AG20443 (cell line): Measurements from ENCODE around the gene LATS1.
"Not testable (repeated sequence)": the region's sequence is repeated elsewhere in the genome, so short reads cannot be mapped to it uniquely, and the experiment has no call there.

Experiments used
- DNase-seq: peaks from one replicate; pipeline ENCODE4 v3.0.0; 2012; ENCODE audit warnings: low spot score, mixed read lengths

The LATS1 gene

DNA sequence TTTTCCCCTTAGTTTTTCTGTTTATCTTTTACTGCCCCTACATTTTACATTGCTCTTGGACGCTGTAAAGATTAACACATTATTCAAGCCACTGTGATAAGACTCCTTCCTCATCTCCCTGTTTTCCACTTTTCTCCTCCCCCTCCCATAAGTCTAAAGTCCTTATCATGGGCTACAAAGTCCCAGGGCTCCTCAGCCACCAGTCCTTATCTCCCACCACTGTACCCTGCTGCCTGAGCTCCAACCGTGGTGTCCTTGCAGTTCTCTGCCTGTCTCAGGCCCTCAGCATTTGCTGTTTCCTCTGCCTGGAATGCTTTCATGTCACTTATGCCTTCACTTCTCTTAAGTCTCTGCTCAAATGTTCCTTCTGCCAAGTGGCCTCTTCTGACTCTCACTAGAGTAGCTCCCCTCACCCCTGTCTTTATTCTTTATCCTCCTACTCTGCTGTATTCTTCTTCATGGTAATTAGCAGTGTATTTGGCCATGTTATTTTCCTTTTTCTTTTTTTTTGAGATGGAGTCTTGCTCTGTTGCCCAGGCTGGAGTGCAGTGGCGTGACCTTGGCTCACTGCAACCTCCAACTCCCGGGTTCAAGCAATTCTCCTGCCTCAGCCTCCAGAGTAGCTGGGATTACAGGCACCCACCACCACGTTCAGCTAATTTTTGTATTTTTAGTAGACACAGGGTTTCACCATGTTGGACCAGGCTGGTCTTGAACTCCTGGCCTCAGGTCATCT is 10.8 kb upstream of the LATS1 start:
- DNase-seq = no peak

DNA sequence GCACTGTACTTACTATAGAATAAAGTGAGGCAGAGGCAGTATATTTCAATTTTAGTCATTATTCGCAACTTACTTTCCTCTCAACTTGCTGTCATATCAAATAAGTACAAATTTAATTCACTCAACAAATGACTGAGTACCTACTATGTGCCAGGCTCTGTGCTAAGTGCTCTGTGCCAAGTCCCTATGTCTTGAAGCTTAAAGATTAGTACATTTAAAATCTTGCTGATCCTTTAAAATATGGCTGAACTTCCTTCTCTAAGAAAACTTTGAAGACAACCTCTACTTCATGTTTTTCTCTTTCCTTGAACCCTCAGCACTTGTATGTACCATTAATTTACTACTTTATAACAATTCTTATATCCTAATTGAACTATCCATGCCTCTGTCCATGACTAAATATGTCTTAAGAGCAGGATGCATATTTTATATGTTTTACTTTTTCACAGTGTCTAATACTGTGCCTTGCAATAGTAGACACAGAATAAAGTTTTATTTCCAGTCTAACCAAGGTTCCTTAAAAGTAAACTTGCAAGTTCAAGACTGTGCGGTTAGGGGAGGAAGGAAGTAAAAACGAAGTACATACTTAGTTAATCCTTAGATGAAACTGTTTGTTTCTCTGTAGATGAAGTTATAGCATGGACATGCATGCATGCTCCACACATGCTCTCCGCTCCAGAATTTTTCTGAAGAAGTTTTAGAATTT is 10.0 kb upstream of the LATS1 start:
- no peak for DNase-seq

DNA sequence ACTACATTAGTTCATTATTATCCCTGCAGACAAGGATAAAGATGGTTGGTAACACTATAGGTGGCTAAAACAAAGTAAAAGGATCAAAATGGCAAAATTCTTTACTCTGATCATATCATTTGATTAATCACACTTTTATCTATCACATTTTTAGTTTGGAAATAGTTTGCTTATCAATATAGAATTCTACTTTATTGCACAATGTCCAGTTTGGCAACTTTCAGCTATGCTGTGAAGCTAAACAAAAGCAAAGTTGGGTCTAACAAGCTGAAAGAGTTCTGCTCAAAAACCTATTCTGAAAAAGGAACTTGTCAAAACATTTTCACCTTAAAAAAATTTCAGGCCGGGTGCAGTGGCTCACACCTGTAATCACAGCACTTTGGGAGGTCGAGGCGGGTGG is 7.9 kb upstream of the LATS1 start:
- DNase-seq = no peak

DNA sequence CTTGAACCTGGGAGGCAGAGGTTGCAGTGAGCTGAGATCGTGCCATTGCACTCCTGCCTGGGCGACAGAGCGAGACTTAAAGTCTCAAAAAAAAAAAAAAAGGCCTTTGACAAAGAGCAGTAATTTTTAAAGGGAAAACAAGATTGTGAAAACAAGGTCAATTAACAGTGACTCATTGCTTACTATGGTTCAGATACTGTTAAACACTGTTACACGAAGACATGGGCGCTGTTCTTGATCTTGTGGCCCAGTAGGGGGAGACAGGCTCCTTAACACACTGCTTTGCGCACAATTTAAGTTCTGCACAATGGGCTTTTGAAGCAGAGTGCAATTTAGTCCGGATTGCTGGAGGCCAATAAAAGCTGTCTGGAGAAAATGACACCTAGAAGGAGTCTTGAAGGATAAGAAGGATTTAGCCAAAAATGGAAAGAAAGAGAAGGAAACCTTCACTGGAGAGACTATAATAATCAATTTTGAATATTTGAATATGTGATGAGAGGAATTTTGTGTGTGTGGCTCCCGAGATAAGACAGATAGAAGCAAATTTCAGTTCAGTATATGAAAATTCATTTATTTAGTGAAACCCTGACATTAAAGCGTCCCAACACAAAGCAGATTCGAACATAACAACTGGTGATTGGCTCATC is 6.0 kb upstream of the LATS1 start:
- peak; percentile 82 for DNase-seq

DNA sequence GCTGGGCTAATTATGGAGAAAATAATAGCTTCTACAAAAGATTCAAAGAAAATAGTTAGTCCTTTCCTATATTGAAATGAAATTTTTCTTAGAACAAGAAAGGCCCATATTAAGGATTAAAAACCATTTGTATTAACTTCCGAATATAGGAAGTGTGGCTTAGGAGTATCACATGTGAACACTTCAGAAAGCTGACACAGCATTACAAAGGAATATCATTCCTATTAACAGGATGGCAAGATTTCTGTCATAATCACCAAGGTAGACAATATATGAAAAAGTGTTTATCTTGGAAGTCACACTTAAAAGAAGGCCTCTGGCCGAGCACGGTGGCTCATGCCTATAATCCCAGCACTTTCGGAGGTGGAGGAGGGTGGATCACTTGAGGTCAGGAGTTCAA is 5.4 kb upstream of the LATS1 start:
- DNase-seq = no peak

DNA sequence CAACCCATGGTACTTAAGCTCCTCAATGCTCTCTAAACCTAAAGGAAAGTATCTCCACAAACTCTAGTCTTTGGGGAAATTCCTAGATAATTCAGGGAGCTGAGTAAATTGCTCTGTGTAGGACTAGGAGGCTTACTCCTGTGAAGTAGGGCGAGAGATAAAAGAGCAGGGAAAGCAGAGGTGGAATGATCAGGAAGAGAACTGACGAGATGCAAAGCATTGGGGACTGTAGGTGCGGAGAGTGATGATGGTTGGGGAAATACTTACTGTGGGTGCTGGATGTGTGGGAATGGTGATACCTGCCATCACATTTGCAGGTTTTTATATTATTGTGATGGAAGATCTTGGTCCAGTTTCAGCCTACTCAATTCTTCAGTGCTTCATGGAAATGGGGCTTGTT is 1.6 kb upstream of the LATS1 start:
- no peak for DNase-seq

DNA sequence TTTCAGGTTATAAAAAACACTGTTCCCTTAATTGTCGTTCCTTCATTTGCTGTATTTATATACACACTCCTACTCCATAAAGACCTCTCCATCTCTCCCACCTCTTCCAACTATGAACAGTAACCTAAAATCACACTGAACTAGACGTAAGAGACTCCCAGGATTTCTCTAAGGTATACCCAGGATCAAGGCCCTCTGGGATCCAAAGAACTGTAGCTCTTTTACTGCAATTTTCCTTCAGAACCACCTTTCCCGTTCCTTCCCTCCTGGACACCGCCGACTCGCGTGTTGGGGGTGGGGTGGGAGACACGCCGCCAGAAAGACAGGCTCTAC is 680 bp downstream of the LATS1 start:
- DNase-seq = no peak

DNA sequence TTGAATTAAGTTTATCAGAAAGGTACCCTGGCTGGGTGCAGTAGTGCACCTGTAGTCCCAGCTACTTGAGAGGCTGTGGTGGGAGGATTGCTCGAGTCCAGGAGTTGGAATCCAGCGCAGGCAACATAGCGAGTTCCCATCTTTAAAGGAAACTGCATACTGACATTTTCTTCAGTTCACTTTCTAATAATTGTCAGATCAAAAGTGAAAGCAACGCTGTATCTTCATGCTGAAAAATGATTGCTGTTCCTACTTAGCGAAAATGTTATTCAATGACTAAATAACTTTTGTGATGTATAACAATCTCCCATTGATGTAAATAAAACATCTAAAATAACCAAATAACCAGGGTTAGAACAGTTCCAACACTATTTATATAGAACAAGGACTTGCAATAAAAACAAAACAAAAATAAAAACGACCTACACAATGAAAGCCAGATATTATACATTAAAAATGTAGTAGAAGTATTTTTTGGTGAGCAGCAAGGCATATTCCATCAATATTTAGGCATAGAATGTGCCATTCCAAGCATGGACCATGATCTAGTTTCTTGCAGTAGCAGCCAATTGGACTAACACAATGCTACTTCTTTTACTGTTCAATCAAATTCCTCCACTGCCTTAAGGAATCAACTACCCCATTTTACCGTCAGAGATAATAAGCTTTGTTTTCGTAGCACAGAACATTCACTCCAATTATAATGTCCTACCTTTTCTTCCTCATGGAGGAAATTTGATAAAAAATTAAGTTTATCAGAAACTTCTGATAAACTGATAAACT is 1.5 kb downstream of the LATS1 start:
- peak; percentile 20 for DNase-seq

DNA sequence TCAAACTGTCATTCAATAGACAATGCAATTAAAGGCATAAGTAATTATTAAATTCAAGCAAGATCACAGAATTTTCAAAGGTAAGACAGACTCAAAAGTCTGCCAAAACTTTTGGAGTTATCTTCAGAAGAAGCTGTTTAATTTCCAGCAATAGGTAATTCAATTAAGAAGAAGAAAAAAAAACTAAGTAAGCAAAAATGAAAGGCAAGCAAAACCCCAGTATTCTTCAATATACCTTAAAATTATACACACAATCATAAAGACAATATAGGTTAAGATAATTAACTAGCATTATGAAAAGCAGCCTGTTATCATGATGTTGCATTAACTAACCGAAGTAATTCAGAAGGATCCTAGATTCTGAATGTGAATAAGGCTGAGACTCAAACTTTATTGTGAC is 3.5 kb downstream of the LATS1 start:
- no peak for DNase-seq

DNA sequence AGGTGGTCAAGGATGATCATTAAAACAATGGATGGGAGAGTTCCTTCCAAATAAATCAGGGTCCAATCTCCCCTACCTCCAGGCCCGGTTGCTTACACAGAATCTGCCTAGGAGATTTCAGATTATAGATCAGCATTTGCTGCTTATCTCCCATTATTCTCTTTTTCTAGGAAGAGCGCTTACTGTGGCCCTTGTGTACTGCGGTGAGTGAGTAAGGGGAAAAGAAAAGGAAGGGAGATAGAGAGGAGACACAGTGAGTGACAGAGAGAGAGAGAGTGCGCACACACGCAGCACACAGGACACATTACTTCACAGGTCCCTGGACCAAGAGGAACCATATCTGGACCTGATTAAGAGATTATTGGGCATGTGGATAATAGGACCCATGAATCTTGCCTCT is 6.2 kb downstream of the LATS1 start:
- no peak for DNase-seq

DNA sequence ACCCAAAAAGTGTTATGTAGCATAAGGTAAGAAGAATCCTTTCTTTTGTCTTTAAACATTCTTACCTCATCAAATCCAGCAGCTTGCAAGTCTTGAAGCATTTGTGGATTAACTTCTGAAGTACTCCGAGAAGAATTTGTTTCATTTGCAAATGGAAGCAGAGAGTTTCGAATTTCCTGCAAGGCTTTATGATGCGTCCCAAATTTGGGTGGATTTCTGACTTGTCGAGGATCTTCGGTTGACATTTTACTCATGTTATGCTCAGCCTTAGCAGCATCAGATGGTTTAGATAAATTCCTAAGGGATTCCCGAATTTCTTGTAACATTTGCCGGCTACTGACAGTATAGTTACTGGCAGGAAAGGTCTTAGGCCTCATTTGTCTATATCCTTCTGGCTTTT is 16.2 kb downstream of the LATS1 start:
- DNase-seq = peak; percentile 17

DNA sequence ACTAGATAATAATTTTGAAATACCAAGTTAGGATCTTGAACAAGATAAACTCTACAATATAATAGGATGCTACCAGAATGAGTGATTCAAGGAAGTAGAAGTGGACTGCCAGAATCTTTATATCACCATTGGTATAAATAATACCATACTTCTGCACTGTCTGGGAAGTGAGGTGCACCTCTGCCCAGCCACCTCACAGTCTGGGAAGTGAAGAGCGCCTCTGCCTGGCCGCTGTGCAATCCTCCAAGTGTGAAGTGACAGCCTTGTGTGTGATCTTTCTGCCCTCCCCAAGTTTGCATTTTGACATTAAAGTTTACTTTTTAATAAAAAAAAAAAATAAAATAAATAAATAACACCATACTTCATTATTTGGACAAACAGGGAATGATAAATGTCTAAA is 18.8 kb downstream of the LATS1 start:
- no peak for DNase-seq

DNA sequence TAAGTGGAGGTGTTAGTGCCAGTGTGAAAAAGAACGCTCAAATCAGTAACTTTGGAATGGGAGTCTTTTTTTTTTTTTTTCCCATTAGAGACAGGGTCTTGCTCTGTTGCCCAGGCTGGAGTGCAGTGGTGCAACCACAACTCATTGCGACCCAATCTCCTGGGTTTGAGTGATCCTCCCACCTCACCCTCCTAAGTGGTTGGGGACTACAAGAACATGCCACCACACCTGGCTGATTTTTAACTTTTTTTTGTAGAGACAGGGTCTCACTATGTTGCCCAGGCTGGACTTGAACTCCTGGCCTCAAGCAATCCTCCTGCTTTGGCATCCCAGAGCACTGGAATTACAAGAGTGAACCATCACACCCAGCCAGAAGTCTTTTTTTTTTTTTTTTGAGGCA is 19.7 kb downstream of the LATS1 start:
- DNase-seq = no peak

DNA sequence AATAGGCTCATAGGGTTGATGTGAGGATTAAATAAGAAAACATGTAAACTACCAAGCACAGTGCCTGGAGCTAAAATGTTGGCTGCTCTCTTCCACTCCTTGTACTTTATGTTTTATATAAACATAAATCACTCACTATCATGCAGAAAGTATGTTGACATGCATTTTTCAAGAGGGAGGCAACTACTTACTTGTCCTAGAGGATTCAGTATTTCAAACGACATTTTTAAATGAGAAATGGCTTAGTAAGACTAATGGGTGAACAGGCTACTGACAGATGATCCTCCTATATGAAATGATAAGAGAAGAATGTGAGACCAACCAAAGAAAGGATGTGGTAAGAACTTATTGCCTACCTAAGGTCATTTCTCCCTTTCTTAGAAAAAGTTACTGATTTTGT is 21.0 kb downstream of the LATS1 start:
- peak; percentile 17 for DNase-seq

DNA sequence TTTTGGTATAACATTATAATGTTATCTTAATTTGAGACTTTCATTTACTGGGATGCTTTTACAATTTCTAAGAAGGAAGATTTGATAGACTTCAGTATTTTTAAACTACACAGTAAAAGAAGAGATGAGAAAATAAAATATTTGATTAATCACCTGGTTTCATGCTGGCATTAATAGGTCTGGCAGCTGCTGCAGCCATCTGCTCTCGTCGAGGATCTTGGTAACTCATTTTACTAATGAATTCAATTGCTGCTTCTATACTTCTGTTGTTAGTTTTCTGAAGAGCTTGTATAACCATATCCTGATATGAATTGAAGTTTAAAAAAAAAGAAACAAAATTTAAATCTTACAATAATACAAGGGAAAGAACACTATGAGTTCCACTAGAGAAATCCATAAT is 23.0 kb downstream of the LATS1 start:
- no peak for DNase-seq

DNA sequence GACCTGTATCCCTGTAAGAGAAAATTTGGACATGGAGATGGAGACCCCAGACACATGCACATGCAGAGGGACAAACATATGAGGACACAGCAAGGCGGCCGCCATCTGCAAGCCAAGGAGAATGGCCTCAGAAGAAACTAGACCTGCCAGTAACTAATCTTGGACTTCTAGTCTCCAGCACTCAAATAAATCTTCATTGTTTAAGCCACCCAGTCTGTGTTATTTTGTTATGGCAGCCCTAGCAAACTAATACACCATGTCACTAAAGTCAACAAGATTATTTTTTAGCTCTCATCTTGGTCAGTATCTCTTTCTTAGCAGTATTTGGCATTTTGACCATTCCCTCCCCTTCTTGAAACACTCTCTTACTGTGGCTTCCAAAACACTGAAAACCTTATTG is 26.7 kb downstream of the LATS1 start:
- DNase-seq = no peak

DNA sequence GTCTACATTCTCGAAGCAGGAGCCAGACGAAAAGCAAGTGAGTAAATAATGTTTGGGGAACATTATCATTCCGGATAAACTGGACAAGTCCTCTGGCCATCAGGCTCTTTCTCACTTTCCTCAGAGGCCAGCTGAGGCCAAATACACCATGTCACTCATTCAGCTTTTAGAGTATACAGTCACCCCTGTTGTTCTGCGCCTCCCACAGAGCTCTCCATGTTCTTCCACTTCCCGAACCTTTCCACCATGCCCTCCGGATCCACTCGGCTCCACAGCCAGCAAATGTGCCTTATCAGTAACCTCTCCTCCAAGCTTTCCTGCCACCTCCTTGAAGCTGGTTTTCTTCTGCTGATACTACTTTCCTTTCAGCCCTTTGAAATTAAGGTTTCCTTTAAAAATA is 31.7 kb downstream of the LATS1 start:
- DNase-seq = no peak

DNA sequence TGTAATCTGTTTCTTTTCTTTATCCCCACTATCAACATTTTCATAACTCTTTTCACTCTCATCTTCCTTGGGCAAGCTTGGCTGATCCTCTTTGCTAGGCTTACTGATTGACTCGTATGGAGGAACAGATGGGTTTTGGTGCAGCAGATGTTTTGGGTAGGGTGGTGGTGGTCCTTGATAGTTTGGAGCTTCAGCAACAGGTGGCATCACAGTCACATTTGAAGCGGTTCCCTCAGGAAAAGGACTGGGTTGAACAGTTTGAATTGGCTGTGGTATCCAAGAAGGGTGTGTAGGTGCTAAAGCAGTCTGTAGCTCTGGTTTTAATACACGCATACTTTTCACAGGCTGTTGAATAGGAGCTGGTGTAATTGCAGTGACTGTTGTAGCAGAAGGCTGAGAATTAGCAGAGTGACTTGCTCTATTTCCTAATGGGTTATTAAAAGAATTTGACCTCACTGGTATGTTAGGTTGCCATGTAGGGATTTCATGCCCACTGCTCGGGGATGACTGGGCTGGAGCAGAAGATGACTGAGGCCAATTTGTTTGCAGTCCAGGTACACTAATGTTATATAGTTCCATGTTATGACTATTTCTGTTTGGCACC is 34.5 kb downstream of the LATS1 start:
- DNase-seq = no peak

DNA sequence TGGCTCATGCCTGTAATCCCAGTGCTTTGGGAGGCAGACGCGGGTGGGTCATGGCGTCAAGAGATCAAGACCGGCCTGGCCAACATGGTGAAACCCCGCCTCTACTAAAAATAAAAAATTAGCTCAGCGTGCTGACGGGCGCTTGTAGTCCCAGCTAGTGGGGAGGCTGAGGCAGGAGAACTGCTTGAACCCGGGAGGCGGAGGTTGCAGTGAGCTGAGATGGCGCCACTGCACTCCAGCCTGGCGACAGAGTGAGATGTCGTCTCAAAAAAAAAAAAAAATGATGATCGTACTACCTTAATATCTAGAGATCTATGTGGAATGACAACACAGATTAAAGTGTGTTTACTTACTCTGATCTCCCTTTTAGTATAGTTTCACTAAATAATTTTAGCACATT is 36.1 kb downstream of the LATS1 start:
- not testable (repeated sequence) for DNase-seq

DNA sequence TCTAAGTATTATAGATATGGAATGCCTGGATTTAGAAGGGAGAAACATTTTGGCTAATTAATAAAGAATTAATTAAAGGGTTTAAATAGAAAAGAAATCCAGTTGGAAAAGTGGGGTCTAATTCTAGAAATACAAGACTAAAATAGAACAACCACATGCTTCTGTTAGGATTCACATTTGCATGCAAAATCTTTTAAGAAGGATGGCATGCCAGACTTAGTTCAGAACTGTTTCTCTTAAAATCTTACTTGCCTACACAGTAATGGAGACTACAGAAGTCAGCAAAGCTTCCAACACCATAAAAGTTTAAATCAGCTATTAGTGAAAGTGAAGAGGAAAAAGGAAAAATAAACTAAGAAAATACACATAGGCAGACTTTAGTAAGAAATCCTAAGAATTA is 36.7 kb downstream of the LATS1 start:
- DNase-seq = no peak

DNA sequence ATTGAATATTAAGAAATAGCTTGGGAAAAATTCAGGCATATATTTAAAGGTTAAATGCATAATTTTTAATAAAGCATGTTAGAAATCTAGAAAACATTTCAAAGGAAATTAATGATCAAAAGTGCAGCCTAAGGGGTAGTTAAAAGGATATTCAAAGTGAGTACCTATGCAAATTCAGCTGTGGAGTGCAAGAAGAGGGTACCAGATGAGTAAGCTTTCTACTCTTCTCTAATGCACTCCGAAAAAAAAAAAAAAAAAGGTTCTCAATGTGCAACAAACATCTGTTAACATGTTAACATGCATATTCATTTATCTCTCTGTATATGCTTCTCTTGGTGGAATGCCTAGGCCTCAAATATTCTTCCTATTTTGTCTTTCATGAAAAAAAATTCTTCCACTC is 37.4 kb downstream of the LATS1 start:
- DNase-seq = no peak

DNA sequence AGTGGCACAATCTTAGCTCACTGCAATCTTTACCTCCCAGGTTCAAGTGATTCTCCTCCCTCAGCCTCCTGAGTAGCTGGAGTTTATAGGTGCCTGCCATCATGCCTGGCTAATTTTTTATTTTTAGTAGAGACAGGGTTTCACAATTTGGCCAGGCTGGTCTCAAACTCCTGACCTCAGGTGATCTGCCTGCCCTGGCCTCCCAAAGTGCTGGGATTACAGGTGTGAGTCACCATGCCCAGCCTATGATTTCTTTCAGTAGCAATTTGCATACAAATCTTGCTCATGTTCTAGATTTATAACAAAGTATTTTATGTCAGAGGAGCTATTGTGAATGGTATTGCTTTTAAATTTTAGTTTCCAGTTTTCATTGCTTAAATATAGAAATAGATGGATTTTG is 45.6 kb downstream of the LATS1 start:
- DNase-seq = not testable (repeated sequence)
